ENCODE data around the gene PIK3CA. TPM values are rescaled to one million over a fixed set of nuclear protein-coding genes. Genes with fewer than 3 reads are reported as not detected.

The PIK3CA gene
- total and polyA plus RNA-seq, 3 donors from 2014 or later = 11.2 to 27.1 (median 20.8) TPM

DNA sequence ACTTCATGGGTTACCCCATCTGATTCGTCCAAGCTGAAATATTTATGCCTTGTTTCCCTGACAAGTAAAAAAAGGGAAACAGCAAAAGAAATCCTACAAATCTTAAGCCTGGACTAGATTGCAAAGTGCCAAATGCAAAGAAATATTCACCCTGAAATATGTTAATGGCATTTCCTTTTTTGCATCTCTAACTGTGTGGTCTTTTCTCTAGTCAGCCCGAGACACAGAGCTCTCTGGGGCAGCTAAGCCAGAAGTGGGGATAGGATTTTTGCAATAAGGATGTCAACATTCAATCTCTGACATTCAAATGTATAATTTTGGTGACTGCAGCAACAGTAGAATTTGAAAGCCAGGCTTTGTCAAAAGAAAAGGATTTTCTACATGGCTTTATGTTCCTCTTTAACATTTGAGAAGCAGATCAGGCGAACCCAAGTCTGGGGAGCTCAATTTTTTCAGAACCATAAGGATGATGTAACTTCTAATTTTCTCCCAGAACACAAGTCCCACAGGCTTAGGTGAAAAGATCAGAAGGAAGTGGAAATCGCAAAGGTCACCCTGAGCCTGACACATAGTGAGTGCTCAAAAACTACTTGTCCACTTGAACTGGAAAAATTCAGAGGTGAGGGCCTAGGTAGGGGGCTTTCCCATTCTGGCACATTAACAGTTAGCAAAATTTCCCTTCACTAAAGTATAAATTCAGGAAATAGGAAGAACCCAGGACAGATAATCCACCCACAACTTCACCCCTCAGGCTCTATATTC, 131.0 kb downstream of the PIK3CA start:
- 64 to 71% methylated on average over 4 of the region's 4 CpGs for WGBS, 2 donors

DNA sequence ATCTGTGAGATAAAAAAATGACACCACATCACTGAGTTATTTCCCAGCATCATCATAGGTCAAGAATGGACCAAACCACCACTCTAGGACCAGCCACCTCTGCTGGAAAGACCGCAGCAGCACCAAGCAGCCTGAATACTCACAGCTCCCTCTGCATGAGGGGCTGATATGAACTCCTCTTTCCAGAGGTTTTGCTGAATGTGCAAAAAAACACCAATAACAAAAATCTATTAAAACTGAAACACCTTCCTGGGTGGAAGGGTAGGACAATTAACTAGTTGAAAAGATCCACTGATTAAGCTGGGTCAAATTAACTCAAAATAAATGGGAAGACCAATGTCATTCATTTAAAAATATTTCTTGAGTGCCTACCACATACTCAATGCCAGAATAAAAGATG, 131.7 kb downstream of the PIK3CA start:
- no peak overlapping the region for H3K27ac ChIP-seq
- intact Hi-C loops (cut with DNase I; ENCODE audit: low total_unique reads) = no loop called here
- no peaks in the 10 kb centered on the region for H3K4me1 ChIP-seq
- DNase-seq = no peak
- WGBS, 2 donors = 94 to 95% methylated on average over 1 of the region's 1 CpG
- no peaks in the 10 kb centered on the region for H3K27me3 ChIP-seq
- H3K9me3 ChIP-seq = no peaks in the 10 kb centered on the region
- no peak overlapping the region for H3K4me3 ChIP-seq
- TF ChIP-seq, protein P1, sequence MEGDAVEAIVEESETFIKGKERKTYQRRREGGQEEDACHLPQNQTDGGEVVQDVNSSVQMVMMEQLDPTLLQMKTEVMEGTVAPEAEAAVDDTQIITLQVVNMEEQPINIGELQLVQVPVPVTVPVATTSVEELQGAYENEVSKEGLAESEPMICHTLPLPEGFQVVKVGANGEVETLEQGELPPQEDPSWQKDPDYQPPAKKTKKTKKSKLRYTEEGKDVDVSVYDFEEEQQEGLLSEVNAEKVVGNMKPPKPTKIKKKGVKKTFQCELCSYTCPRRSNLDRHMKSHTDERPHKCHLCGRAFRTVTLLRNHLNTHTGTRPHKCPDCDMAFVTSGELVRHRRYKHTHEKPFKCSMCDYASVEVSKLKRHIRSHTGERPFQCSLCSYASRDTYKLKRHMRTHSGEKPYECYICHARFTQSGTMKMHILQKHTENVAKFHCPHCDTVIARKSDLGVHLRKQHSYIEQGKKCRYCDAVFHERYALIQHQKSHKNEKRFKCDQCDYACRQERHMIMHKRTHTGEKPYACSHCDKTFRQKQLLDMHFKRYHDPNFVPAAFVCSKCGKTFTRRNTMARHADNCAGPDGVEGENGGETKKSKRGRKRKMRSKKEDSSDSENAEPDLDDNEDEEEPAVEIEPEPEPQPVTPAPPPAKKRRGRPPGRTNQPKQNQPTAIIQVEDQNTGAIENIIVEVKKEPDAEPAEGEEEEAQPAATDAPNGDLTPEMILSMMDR (IDR thresholded peaks at IDR 0.05) = no peak
- TF ChIP-seq POLR2A (IDR thresholded peaks at IDR 0.05) = no peak
- no peaks in the 10 kb centered on the region for H3K36me3 ChIP-seq (ENCODE audit: low read depth, missing control alignments)

More for the DNA sequence above, 131.0 kb downstream of the PIK3CA start:
- H3K4me1 ChIP-seq = no peaks in the 10 kb centered on the region
- no peaks in the 10 kb centered on the region for H3K27me3 ChIP-seq
- H3K9me3 ChIP-seq = no peaks in the 10 kb centered on the region
- H3K4me3 ChIP-seq = no peak overlapping the region
- TF ChIP-seq, protein P1 (IDR thresholded peaks at IDR 0.05) = no peak
- TF ChIP-seq POLR2A (IDR thresholded peaks at IDR 0.05) = no peak
- H3K27ac ChIP-seq = no peak overlapping the region
- H3K36me3 ChIP-seq (ENCODE audit: low read depth, missing control alignments) = no peaks in the 10 kb centered on the region
- intact Hi-C loops (cut with DNase I; ENCODE audit: low total_unique reads) = no loop called here
- no peak for DNase-seq

DNA sequence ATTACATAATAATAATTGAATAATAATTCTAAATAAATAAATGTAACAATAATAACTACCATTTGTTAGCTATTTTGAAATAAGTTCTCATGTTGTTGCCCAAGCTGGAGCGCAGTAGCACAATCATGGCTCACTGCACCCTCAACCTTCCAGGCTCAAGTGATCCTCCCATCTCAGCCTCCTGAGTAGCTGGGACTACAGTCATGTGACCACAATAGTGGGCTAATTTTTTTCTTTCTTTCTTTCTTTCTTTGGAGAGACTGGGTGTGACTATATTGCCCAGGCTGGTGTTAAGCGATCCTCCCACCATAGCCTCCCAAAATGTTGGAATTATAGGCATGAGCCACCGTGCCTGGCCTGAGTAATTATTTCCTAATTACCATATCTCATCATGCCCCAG, 133.7 kb downstream of the PIK3CA start:
- no peak for TF ChIP-seq POLR2A (IDR thresholded peaks at IDR 0.05)
- TF ChIP-seq, protein P1 (IDR thresholded peaks at IDR 0.05) = no peak
- intact Hi-C loops (cut with DNase I; ENCODE audit: low total_unique reads) = no loop called here
- H3K27me3 ChIP-seq = no peaks in the 10 kb centered on the region
- DNase-seq = no peak
- H3K4me1 ChIP-seq = no peaks in the 10 kb centered on the region
- no peaks in the 10 kb centered on the region for H3K36me3 ChIP-seq (ENCODE audit: low read depth, missing control alignments)
- H3K27ac ChIP-seq = no peak overlapping the region
- WGBS, 2 donors = 93 to 97% methylated on average over 3 of the region's 3 CpGs
- H3K4me3 ChIP-seq = no peak overlapping the region
- H3K9me3 ChIP-seq = no peaks in the 10 kb centered on the region

DNA sequence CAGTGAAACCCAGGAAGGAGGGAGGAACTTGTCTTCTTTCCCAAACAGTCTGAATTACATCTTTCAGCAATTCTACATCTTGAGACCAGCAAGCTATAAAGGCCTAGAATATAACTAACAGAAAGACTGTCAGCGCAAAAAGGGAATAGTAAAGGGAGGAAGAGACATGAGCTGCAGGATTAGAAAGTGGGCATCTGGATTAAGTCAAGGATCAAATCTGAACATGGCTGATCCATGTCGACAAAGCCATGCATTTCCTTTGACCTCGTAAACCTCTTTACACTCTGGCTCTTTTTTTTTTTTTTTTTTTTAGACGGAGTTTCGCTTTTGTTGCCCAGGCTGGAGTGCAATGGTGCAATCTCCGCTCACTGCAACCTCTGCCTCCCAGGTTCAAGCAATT, 138.2 kb downstream of the PIK3CA start:
- H3K9me3 ChIP-seq = no peaks in the 10 kb centered on the region
- no peak overlapping the region for H3K4me3 ChIP-seq
- H3K36me3 ChIP-seq (ENCODE audit: low read depth, missing control alignments) = no peaks in the 10 kb centered on the region
- intact Hi-C loops (cut with DNase I; ENCODE audit: low total_unique reads) = no loop called here
- WGBS, 2 donors = 84 to 92% methylated on average over 6 of the region's 6 CpGs
- H3K27me3 ChIP-seq = no peaks in the 10 kb centered on the region
- H3K27ac ChIP-seq = no peak overlapping the region
- H3K4me1 ChIP-seq = no peaks in the 10 kb centered on the region
- TF ChIP-seq, protein P1 (IDR thresholded peaks at IDR 0.05) = no peak
- no peak for TF ChIP-seq POLR2A (IDR thresholded peaks at IDR 0.05)
- no peak for DNase-seq

DNA sequence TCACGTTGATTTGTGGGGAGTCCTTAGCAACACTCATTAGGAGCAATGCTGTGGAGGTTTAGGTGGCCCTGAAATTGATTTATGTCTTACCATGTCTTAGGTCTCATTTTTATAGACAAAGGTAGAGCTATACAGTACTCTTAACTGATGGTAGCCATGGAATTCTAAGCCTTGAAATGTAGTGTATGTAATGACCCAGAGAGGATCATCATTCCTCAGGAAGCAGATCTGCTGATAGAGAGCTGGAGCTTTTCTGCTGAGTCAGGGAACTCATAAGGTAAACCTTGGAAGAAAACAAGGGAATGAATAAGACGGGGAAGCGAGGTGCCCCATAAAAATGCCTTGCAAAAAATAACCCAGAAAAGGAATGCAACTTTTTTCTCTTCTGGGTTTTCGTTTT, 140.7 kb downstream of the PIK3CA start:
- Histone ChIP-seq H3K27ac (no peak overlapping the region), H3K36me3 (ENCODE audit: low read depth, missing control alignments) (no peaks in the 10 kb centered on the region), H3K4me3 (no peak overlapping the region), H3K9me3 (no peaks in the 10 kb centered on the region), H3K27me3 (no peaks in the 10 kb centered on the region), H3K4me1 (no peaks in the 10 kb centered on the region)
- no peak for DNase-seq
- intact Hi-C loops (cut with DNase I; ENCODE audit: low total_unique reads) = no loop called here
- no peak for TF ChIP-seq POLR2A (IDR thresholded peaks at IDR 0.05)
- TF ChIP-seq, protein P1 (IDR thresholded peaks at IDR 0.05) = no peak
- WGBS, 2 donors = 37 to 61% methylated on average over 4 of the region's 4 CpGs

Data from testis (tissue), 3 donors.